Neural cell (in vitro differentiated cells): ENCODE data around the gene BCL2L14. TPM values are rescaled to one million over a fixed set of nuclear protein-coding genes. Genes with fewer than 3 reads are reported as not detected.

Source experiments
- H2AFZ ChIP-seq: fragments of 200-600, 300-800 bp; sonication (generic), shearing (Covaris generic); 2 replicates; pipeline ENCODE4 v1.6.0; 2014; ENCODE audit warnings: low read depth, mild to moderate bottlenecking, antibody characterized with exemption, low read length, moderate library complexity
- H3F3A ChIP-seq: fragments of 200-600 bp; shearing (Covaris generic); 2 replicates; pipeline ENCODE4 v1.6.1; 2016; ENCODE audit warnings: mild to moderate bottlenecking, moderate library complexity, mixed read lengths, antibody characterized with exemption, low read length; ENCODE audit not compliant: insufficient read depth, poor library complexity, severe bottlenecking
- H3K27ac ChIP-seq: fragments of 200-600, 300-800 bp; sonication (generic), shearing (Covaris generic); 2 replicates; pipeline ENCODE4 v1.5.1; 2014; ENCODE audit warnings: mild to moderate bottlenecking, low read length, moderate library complexity
- H3K27me3 ChIP-seq: fragments of 300-800, 200-600 bp; sonication (generic), shearing (Covaris generic); 2 replicates; pipeline ENCODE4 v1.6.0; 2014; ENCODE audit warnings: mild to moderate bottlenecking, low read depth, low read length, moderate library complexity; ENCODE audit not compliant: insufficient read depth
- H3K36me3 ChIP-seq: fragments of 300-800, 200-600 bp; sonication (generic), shearing (Covaris generic); 2 replicates; pipeline ENCODE4 v1.5.1; 2014; ENCODE audit warnings: mild to moderate bottlenecking, antibody characterized with exemption, low read length, moderate library complexity; ENCODE audit not compliant: insufficient read depth
- H3K4me2 ChIP-seq: fragments of 300-800, 200-600 bp; sonication (generic), shearing (Covaris generic); 2 replicates; pipeline ENCODE4 v1.6.0; 2014; ENCODE audit warnings: mild to moderate bottlenecking, low read length
- H3K4me3 ChIP-seq: fragments of 300-800, 200-600 bp; sonication (generic), shearing (Covaris generic); 2 replicates; pipeline ENCODE4 v1.5.1; 2014; ENCODE audit warnings: mild to moderate bottlenecking, low read length, moderate library complexity
- H3K79me2 ChIP-seq: fragments of 200-600 bp; shearing (Covaris generic); replicated peaks from 2 replicates; pipeline ENCODE4 v1.6.0; 2014; ENCODE audit warnings: mild to moderate bottlenecking, low read length, moderate library complexity; ENCODE audit not compliant: insufficient read depth
- H3K9ac ChIP-seq: fragments of 300-800, 200-600 bp; sonication (generic), shearing (Covaris generic); 2 replicates; pipeline ENCODE4 v1.6.1; 2016; ENCODE audit warnings: mild to moderate bottlenecking, low read length, mixed read lengths
- H3K9me2 ChIP-seq: fragments of 200-600 bp; shearing (Covaris generic); 2 replicates; pipeline ENCODE4 v1.6.1; 2016; ENCODE audit warnings: mild to moderate bottlenecking, low read length, mixed read lengths; ENCODE audit not compliant: insufficient read depth
- H3K9me3 ChIP-seq: fragments of 200-600, 300-800 bp; sonication (generic), shearing (Covaris generic); 2 replicates; pipeline ENCODE4 v1.6.1; 2016; ENCODE audit warnings: mild to moderate bottlenecking, mixed run types, low read length, moderate library complexity, mixed read lengths
- H4K20me1 ChIP-seq: fragments of 200-600 bp; shearing (Covaris generic); 2 replicates; pipeline ENCODE4 v1.6.1; 2016; ENCODE audit warnings: mild to moderate bottlenecking, mixed run types; ENCODE audit not compliant: insufficient read depth
- EP300 ChIP-seq: fragments of 450-650 bp; conservative IDR thresholded peaks from 2 replicates; pipeline ENCODE4 v1.6.1; 2014; ENCODE audit warnings: antibody characterized with exemption, mild to moderate bottlenecking, moderate library complexity; ENCODE audit not compliant: poor library complexity, severe bottlenecking
- EZH2 ChIP-seq: fragments of 200-600, 300-800 bp; shearing (Covaris generic), sonication (generic); IDR thresholded peaks from 2 replicates; pipeline ENCODE4 v1.6.1; 2014; ENCODE audit warnings: antibody characterized with exemption, low read length, borderline replicate concordance, mild to moderate bottlenecking; ENCODE audit not compliant: insufficient read depth, poor library complexity, severe bottlenecking
- MXI1 ChIP-seq: fragments of 450-650 bp; conservative IDR thresholded peaks from 2 replicates; pipeline ENCODE4 v1.6.1; 2014; ENCODE audit warnings: antibody characterized with exemption, mild to moderate bottlenecking; ENCODE audit not compliant: poor library complexity, severe bottlenecking
- POLR2AphosphoS5 ChIP-seq: IDR thresholded peaks from 2 replicates; pipeline ENCODE4 v1.6.1; 2012
- RAD21 ChIP-seq: fragments of 450-650 bp; conservative IDR thresholded peaks from 2 replicates; pipeline ENCODE4 v1.6.1; 2014; ENCODE audit warnings: antibody characterized with exemption, mild to moderate bottlenecking, moderate library complexity
- SMC3 ChIP-seq: fragments of 450-650 bp; conservative IDR thresholded peaks from 2 replicates; pipeline ENCODE4 v1.6.1; 2014; ENCODE audit warnings: antibody characterized with exemption, mild to moderate bottlenecking, moderate library complexity; ENCODE audit not compliant: poor library complexity
- TAF1 ChIP-seq: IDR thresholded peaks from 2 replicates; pipeline ENCODE4 v1.6.1; 2012; ENCODE audit warnings: low read depth
- polyA plus RNA-seq: library from polyadenylated mRNA; depleted of rRNA; stranded (reverse); fragments of >200 nt; gene quantifications from 2 replicates; pipeline ENCODE4 v1.2.3, GENCODE V29; 2014
- TF ChIP-seq, protein P1 (sequence below): IDR thresholded peaks from 2 replicates; pipeline ENCODE4 v1.6.1; 2012; ENCODE audit warnings: borderline replicate concordance
- TF ChIP-seq, protein P2 (sequence below): fragments of 450-650 bp; IDR thresholded peaks from 2 replicates; pipeline ENCODE4 v1.5.1; 2014; ENCODE audit warnings: antibody characterized with exemption, mild to moderate bottlenecking, moderate library complexity; ENCODE audit not compliant: poor library complexity, severe bottlenecking

BCL2L14 gene
- polyA plus RNA-seq, 1 donor from 2014 or later, result not detected

DNA sequence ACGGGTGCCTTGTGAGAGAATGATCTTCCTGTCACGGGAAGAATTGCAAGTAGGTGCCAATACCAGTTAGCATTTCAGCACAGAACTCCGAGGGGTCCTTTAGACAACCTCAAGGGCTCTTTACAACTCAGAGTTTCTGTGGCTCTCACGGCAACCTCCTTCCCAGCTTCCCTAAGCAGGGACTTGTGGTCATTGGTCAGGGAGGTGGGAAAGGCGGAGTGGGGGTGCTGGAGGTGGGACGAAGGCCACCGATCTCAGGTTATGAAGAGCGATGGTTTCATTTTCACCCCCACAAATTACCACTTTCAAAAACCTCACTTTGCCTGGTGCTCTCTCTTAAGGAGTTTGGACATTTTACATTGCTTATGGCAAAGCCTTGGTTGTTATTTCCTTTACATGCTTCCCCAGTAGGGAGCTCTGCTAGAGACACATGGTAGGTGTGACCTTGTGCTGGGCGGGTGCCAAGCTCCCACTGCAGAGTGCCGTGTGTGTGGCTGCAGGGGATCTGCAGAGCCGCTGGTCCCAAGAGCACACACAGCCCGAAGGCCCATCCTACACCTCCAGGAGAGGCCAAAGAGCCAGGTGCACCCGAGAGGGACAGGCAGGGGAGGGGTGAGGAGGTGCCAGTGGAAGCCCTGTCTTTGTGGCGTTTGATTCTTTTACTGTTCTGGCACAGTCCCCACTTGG is 21.4 kb downstream of the BCL2L14 start:
- H3K27me3 ChIP-seq, result no peaks in the 10 kb centered on the region
- H2AFZ ChIP-seq, result no peak overlapping the region
- no peak overlapping the region for H3K4me2 ChIP-seq
- no peaks in the 10 kb centered on the region for H3F3A ChIP-seq
- no peaks in the 10 kb centered on the region for H3K9me2 ChIP-seq
- no peaks in the 10 kb centered on the region for H3K79me2 ChIP-seq
- H3K9ac ChIP-seq, result no peak overlapping the region
- no peaks in the 10 kb centered on the region for H4K20me1 ChIP-seq
- no peak overlapping the region for H3K27ac ChIP-seq
- TF ChIP-seq EP300 (no peak), POLR2AphosphoS5 (no peak), TAF1 (no peak), RAD21 (no peak), MXI1 (no peak), EZH2 (no peak), SMC3 (no peak)
- TF ChIP-seq, protein P1, sequence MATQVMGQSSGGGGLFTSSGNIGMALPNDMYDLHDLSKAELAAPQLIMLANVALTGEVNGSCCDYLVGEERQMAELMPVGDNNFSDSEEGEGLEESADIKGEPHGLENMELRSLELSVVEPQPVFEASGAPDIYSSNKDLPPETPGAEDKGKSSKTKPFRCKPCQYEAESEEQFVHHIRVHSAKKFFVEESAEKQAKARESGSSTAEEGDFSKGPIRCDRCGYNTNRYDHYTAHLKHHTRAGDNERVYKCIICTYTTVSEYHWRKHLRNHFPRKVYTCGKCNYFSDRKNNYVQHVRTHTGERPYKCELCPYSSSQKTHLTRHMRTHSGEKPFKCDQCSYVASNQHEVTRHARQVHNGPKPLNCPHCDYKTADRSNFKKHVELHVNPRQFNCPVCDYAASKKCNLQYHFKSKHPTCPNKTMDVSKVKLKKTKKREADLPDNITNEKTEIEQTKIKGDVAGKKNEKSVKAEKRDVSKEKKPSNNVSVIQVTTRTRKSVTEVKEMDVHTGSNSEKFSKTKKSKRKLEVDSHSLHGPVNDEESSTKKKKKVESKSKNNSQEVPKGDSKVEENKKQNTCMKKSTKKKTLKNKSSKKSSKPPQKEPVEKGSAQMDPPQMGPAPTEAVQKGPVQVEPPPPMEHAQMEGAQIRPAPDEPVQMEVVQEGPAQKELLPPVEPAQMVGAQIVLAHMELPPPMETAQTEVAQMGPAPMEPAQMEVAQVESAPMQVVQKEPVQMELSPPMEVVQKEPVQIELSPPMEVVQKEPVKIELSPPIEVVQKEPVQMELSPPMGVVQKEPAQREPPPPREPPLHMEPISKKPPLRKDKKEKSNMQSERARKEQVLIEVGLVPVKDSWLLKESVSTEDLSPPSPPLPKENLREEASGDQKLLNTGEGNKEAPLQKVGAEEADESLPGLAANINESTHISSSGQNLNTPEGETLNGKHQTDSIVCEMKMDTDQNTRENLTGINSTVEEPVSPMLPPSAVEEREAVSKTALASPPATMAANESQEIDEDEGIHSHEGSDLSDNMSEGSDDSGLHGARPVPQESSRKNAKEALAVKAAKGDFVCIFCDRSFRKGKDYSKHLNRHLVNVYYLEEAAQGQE, result no peak
- TF ChIP-seq, protein P2, sequence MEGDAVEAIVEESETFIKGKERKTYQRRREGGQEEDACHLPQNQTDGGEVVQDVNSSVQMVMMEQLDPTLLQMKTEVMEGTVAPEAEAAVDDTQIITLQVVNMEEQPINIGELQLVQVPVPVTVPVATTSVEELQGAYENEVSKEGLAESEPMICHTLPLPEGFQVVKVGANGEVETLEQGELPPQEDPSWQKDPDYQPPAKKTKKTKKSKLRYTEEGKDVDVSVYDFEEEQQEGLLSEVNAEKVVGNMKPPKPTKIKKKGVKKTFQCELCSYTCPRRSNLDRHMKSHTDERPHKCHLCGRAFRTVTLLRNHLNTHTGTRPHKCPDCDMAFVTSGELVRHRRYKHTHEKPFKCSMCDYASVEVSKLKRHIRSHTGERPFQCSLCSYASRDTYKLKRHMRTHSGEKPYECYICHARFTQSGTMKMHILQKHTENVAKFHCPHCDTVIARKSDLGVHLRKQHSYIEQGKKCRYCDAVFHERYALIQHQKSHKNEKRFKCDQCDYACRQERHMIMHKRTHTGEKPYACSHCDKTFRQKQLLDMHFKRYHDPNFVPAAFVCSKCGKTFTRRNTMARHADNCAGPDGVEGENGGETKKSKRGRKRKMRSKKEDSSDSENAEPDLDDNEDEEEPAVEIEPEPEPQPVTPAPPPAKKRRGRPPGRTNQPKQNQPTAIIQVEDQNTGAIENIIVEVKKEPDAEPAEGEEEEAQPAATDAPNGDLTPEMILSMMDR, result no peak
- no peaks in the 10 kb centered on the region for H3K36me3 ChIP-seq
- no peak overlapping the region for H3K4me3 ChIP-seq
- no peaks in the 10 kb centered on the region for H3K9me3 ChIP-seq

DNA sequence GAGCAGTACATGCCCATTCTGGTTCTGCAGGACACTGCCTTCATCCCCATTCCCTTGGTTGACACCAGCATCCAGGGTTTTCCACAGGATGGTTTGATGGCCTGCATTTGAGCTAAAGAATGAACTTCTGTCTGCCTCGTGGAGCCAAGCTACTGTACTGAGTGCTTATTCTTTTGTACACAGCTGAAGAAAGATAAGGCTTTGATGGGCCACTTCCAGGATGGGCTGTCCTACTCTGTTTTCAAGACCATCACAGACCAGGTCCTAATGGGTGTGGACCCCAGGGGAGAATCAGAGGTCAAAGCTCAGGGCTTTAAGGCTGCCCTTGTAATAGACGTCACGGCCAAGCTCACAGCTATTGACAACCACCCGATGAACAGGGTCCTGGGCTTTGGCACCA is 23.7 kb downstream of the BCL2L14 start:
- Histone ChIP-seq H2AFZ (no peak overlapping the region), H3K4me2 (no peak overlapping the region), H3K27me3 (no peaks in the 10 kb centered on the region), H3K9ac (no peak overlapping the region), H3K4me3 (no peak overlapping the region), H3K79me2 (no peaks in the 10 kb centered on the region), H3K27ac (no peak overlapping the region), H3F3A (no peaks in the 10 kb centered on the region), H3K9me2 (no peaks in the 10 kb centered on the region), H4K20me1 (no peaks in the 10 kb centered on the region), H3K36me3 (no peaks in the 10 kb centered on the region), H3K9me3 (no peaks in the 10 kb centered on the region)
- TF ChIP-seq, protein P1, result no peak
- no peak for TF ChIP-seq MXI1
- TF ChIP-seq SMC3, result no peak
- TF ChIP-seq EZH2, result no peak
- TF ChIP-seq EP300, result no peak
- no peak for TF ChIP-seq RAD21
- TF ChIP-seq, protein P2, result no peak
- no peak for TF ChIP-seq TAF1
- TF ChIP-seq POLR2AphosphoS5, result no peak
